ENCODE measurements around the gene COL8A2. TPM values are rescaled to one million over a fixed set of nuclear protein-coding genes. Genes with fewer than 3 reads are reported as not detected.

COL8A2 gene
- total RNA-seq = under 1 TPM; 0.18 to 0.74 (median 0.52) TPM
- long read RNA-seq = 0 reads

- 50% methylated on average over 12 of the region's 77 CpGs for WGBS (ENCODE audit: insufficient coverage, low coverage, low lambda C conversion rate, missing lambda C conversion rate)
- Histone ChIP-seq H3K36me3 (no peaks in the 10 kb centered on the region), H3K27me3 (no peaks in the 10 kb centered on the region), H3K9me3 (no peaks in the 10 kb centered on the region), H3K27ac (no peak within 1 kb of the TSS), H3K4me3 (peak within 1 kb of the TSS in 1 of 3 donors; percentile 13), H3K4me1 (no peaks in the 10 kb centered on the region)
- intact Hi-C loops (cut with DNase I) = no loop called here
- TF ChIP-seq, protein P1, sequence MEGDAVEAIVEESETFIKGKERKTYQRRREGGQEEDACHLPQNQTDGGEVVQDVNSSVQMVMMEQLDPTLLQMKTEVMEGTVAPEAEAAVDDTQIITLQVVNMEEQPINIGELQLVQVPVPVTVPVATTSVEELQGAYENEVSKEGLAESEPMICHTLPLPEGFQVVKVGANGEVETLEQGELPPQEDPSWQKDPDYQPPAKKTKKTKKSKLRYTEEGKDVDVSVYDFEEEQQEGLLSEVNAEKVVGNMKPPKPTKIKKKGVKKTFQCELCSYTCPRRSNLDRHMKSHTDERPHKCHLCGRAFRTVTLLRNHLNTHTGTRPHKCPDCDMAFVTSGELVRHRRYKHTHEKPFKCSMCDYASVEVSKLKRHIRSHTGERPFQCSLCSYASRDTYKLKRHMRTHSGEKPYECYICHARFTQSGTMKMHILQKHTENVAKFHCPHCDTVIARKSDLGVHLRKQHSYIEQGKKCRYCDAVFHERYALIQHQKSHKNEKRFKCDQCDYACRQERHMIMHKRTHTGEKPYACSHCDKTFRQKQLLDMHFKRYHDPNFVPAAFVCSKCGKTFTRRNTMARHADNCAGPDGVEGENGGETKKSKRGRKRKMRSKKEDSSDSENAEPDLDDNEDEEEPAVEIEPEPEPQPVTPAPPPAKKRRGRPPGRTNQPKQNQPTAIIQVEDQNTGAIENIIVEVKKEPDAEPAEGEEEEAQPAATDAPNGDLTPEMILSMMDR (IDR thresholded peaks at IDR 0.05) = no peak
- no peak for TF ChIP-seq POLR2A (IDR thresholded peaks at IDR 0.05)
- DNase-seq (no peak), ATAC-seq (peak; percentile 8 to 32 (median 26))
These were observed at the start of gene COL8A2 for GRCh38 chr1:36125129-36125991. Gene COL8A2, minus strand, starts transcription at chr1:36125222. Its CDS starts 24,980 bp downstream, at chr1:36100242.

DNA sequence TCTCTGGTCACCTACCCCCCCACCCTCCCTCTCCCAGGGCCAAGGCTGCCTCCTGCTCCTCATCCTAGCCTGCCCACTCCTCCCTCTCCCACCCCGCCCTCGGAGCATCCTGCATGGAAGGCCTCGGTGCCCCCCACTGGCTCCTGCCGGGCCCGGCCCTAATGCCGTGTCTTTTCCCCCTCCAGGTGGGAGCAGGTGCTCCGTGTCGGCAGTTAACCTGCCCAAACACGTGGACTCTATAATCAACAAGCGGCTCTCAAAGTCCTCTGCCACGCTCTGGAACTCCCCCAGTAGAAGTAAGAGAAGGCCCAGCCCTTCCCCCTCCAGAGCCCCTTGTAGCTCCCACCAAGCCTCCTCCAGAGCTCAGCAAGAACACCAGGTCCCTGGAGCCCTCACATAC is 49.7 kb upstream of the COL8A2 start:
- Histone ChIP-seq H3K27ac (no peak overlapping the region), H3K4me3 (no peak overlapping the region), H3K27me3 (no peaks in the 10 kb centered on the region), H3K4me1 (peaks cover 0 to 7% (median 3%) of the 10 kb centered on the region in 4 donors), H3K9me3 (no peaks in the 10 kb centered on the region), H3K36me3 (peaks cover 10 to 37% (median 11%) of the 10 kb centered on the region in 4 donors)
- intact Hi-C loops (cut with DNase I) = no loop called here
- TF ChIP-seq, protein P1 (IDR thresholded peaks at IDR 0.05) = no peak
- TF ChIP-seq POLR2A (IDR thresholded peaks at IDR 0.05) = no peak
- no peak for DNase-seq
- 71% methylated on average over 6 of the region's 11 CpGs for WGBS (ENCODE audit: insufficient coverage, low coverage, low lambda C conversion rate, missing lambda C conversion rate)
- no peak for ATAC-seq

GRCh38 chr1:36172983-36173382 is 48.0 kb upstream of the COL8A2 start:
- no CpG with 5 or more reads among the region's 2 CpGs for WGBS (ENCODE audit: insufficient coverage, low coverage, low lambda C conversion rate, missing lambda C conversion rate)
- intact Hi-C loops (cut with DNase I) = no loop called here
- no peak for TF ChIP-seq POLR2A (IDR thresholded peaks at IDR 0.05)
- TF ChIP-seq, protein P1 (IDR thresholded peaks at IDR 0.05) = no peak
- no peaks in the 10 kb centered on the region for H3K27me3 ChIP-seq
- no peak overlapping the region for H3K27ac ChIP-seq
- no peaks in the 10 kb centered on the region for H3K9me3 ChIP-seq
- peaks cover 10 to 34% (median 11%) of the 10 kb centered on the region in 4 donors for H3K36me3 ChIP-seq
- DNase-seq (no peak), ATAC-seq (no peak)
- no peak overlapping the region for H3K4me3 ChIP-seq
- H3K4me1 ChIP-seq = no peaks in the 10 kb centered on the region

DNA sequence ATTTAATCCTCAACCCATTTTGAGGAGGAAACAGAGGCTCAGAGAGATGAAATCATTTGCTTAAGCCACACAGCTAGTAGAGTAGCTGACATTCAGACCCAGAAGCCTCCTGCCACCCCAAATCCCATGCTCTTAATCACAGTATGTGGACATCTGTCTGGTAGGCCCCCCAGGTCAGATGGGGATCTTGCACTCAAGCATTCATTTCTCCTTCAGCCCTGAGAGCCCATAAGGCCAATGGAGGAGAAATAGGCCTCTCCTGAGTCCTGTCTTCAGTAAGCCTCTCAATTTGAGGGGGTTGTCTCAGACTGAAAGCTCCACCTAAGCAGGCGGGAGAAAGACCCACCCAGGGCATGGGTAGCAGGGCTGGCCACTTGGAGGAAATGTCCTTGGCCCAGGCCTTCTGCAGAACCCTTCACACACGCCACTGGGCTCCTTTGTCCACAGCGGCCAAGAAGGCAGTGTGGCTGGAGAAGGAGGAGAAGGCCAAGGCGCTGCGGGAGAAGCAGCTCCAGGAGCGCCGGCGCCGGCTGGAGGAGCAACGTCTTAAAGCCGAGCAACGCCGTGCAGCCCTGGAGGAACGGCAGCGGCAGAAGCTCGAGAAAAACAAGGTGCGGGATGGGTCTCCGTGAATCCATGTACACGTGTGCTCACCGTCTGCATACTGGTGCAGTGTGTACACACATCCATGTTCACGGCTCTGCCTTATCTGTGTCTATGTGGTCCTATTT is 47.2 kb upstream of the COL8A2 start:
- intact Hi-C loops (cut with DNase I) = no loop called here
- WGBS (ENCODE audit: insufficient coverage, low coverage, low lambda C conversion rate, missing lambda C conversion rate) = no CpG with 5 or more reads among the region's 21 CpGs
- no peak for TF ChIP-seq POLR2A (IDR thresholded peaks at IDR 0.05)
- TF ChIP-seq, protein P1 (IDR thresholded peaks at IDR 0.05) = no peak
- H3K9me3 ChIP-seq = no peaks in the 10 kb centered on the region
- H3K27ac ChIP-seq = no peak overlapping the region
- no peaks in the 10 kb centered on the region for H3K4me1 ChIP-seq
- DNase-seq = no peak
- ATAC-seq = no peak
- H3K4me3 ChIP-seq = no peak overlapping the region
- peaks cover 10 to 34% (median 11%) of the 10 kb centered on the region in 4 donors for H3K36me3 ChIP-seq
- no peaks in the 10 kb centered on the region for H3K27me3 ChIP-seq

Data from right lobe of liver (tissue), 6 donors.